HEK293 (cell line): ENCODE data around the gene SHISA6.

ENCODE experiments used
- CTCF ChIP-seq: fragments of 450-650 bp; formaldehyde crosslinking; IDR thresholded peaks from 2 replicates; pipeline ENCODE4 v1.5.1; 2016; ENCODE audit warnings: missing biosample characterization, missing genetic modification characterization
- GLI4 ChIP-seq: fragments of 450-650 bp; formaldehyde crosslinking; IDR thresholded peaks from 2 replicates; pipeline ENCODE4 v1.5.1; 2016; ENCODE audit warnings: missing biosample characterization, missing genetic modification characterization
- SETDB1 ChIP-seq: IDR thresholded peaks from one replicate; pipeline ENCODE4 v1.6.1; 2017; ENCODE audit warnings: mild to moderate bottlenecking, low read length, moderate library complexity, mixed read lengths; ENCODE audit not compliant: insufficient read length
- ZBTB49 ChIP-seq: fragments of 450-650 bp; formaldehyde crosslinking; IDR thresholded peaks from 2 replicates; pipeline ENCODE4 v1.5.1; 2016; ENCODE audit warnings: missing biosample characterization, missing genetic modification characterization, low read depth
- ZNF140 ChIP-seq: fragments of 450-650 bp; formaldehyde crosslinking; IDR thresholded peaks from 2 replicates; pipeline ENCODE4 v1.5.1; 2016; ENCODE audit warnings: missing biosample characterization, missing genetic modification characterization
- ZNF626 ChIP-seq: fragments of 450-650 bp; sonication (Bioruptor Pico); formaldehyde crosslinking; IDR thresholded peaks from 2 replicates; pipeline ENCODE4 v1.5.1; 2018; ENCODE audit warnings: missing biosample characterization, missing genetic modification characterization, inconsistent platforms
- ZNF660 ChIP-seq: fragments of 450-650 bp; IDR thresholded peaks from 2 replicates; pipeline ENCODE4 v1.5.1; 2018; ENCODE audit warnings: missing biosample characterization, mild to moderate bottlenecking, missing genetic modification characterization

GRCh38 chr17:11274106-11274505 lies 33.1 kb downstream of the SHISA6 start:
- no peak for TF ChIP-seq CTCF (tag by site-specific recombination)
- TF ChIP-seq ZNF660 = no peak
- TF ChIP-seq SETDB1 = no peak
- no peak for TF ChIP-seq ZBTB49
- TF ChIP-seq ZNF140 (tag by site-specific recombination) = no peak
- TF ChIP-seq ZNF626 (tag by site-specific recombination) = no peak
- TF ChIP-seq GLI4 (tag by site-specific recombination) = no peak
